Kidney tubule cell (primary cell): Measurements from ENCODE around the gene OPCML.
A peak's percentile ranks its signal among the peaks of the same experiment; 100 is the strongest.

Experiments
- DNase-seq: peaks from one replicate; pipeline ENCODE4 v3.0.0-alpha.2; 2018; ENCODE audit warnings: low spot score

The OPCML gene

GRCh38 chr11:133026952-133027351 lies 505.3 kb downstream of the OPCML start:
- no peak for DNase-seq

DNA sequence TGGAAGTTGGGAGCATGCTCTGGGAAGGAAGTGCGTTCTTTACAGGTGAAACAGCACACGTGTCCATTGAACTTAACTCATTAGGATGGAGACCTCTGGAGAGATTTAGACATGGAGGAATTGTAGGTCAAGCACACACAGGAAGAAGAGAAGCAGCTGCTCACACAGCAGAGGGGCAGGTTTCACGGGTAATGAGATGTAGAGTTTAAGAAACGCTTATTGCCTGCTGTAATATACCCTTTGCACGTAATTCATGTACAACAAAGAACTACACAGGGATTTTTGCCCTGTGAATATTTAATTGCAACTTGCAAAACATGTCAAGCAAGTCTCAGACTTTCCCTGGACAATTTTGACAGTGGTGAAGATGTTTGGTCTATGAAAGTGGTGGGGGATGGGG lies 508.0 kb downstream of the OPCML start:
- no peak for DNase-seq

- DNase-seq = no peak
These were observed 509.1 kb downstream of the OPCML start for GRCh38 chr11:133023232-133023631.

GRCh38 chr11:133021553-133021952 lies 510.7 kb downstream of the OPCML start:
- no peak for DNase-seq

- no peak for DNase-seq
These were observed 512.0 kb downstream of the OPCML start for GRCh38 chr11:133020372-133020714.

DNA sequence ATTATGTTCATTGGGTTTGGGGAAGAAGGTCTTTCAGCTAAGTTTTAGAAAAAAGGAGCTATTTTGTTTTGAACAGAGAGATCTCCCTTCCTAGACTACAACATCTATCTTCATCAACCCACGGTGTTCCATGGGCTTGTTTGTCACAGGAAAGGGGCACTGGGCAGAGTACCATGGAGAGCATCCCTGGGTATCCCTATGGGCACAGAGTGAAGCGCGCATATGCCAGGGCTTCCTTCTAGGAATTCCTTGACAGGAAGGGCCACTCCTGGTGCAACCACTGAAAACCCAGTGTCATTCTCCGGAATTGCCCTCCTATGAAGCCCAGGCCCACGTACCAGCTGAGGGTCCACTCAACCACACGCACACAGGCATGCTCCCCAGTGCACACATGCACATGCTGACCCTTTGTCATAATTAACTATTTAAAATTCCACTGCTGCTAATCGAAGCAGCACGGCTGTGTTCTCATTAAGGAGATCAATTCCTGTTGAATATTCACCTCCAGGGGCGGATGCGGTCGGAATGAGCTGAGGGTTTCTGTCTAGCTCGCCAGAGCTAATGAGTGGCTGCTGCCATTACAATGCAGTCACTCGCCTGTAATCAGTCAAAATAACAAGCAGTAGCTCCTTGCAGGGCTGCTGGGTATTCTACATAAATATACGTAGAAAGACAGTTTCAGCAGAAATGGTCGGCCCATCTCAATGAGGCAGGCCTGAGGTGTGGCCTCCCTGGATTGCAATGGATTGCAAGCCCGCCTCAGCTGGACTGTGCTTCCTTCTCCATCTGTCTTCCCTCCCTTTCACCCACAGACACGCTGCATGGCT lies 512.5 kb downstream of the OPCML start:
- no peak for DNase-seq

DNA sequence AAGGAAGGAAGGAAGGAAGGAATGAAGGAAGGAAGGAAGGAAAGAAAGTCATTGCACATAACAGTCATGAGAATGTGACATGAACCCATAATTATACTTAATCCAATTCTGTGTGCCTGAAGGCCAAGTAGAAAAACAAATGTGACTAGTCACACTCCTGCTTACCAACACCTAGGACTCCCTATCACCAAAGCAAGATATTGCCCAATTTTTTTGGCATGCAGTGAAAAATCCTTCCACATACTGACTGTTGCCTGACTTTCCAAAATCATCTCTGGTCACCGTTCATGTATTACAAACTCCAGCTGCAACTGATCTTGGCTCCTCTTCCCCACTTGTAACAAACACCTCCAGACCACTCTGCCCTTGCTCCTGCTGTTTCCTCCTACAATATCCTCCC lies 516.8 kb downstream of the OPCML start:
- DNase-seq = no peak

GRCh38 chr11:133014337-133014736 lies 518.0 kb downstream of the OPCML start:
- DNase-seq = no peak

- no peak for DNase-seq
These were observed 519.5 kb downstream of the OPCML start for GRCh38 chr11:133012803-133013202.

DNA sequence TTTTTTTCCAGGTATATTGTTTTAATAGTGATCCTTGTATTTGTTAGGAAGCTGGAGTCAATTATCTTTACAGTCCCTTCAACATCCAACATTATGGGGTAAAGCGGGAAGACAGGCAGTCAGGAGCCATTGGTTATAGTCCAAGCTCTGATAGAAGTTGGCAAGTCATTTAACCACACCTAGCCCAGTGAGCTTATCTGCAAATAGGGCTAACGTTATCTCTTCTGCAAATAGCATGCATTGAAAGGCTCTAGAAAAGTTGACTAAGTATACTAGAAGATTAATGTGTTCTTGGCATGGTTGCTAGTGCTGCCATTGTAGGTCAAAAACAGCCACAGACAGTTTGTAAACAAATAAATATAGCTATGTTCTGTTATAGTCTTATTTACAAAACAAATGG lies 520.7 kb downstream of the OPCML start:
- DNase-seq = no peak

DNA sequence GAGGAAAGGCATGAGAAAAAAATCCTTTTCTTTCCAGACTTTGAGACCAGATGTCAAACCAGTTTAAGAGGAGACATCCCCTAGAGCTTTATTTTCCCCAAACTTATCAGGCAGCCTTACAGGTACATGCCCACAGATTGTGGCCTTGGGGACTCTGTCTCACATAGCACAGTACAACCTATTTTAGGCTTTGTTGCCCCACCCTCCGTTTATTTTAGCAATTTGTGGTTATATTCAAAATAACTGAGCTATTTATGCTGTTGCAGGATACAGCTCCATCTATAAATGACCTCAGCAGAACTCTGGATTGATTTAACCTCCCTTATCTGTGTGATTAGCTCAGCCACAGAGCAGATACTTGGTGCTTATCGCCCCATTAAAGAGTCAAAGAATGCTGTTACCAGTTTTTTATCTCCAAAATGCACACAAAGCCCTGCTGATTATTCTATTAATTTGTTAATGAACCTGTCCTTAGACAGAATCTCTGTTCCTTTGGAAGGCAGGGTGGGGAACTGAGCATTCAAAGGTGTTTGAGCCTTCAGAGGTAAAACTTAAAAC lies 525.2 kb downstream of the OPCML start:
- DNase-seq = no peak

GRCh38 chr11:133004369-133004768 lies 527.9 kb downstream of the OPCML start:
- DNase-seq = no peak

DNA sequence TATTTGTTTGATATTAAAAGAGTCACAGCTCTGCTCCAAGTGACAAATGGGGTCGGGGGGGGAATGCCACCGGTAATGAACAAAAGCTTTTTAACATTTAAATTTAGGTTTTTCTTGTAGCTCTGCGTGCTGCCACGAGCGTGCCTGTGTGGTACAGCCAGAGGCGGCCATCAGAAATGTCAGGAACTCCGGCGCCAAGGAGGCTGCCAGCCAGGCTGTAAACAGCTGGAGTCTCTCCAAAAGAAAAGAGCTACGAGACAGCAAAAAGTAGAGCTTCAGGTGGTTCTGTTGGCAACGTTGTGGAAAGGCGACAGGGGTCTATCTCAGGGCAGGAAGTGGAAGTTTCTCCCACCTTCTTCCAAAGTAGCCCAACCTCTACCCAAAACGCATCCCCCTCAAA lies 532.8 kb downstream of the OPCML start:
- DNase-seq = no peak

GRCh38 chr11:132999031-132999430 lies 533.3 kb downstream of the OPCML start:
- no peak for DNase-seq

DNA sequence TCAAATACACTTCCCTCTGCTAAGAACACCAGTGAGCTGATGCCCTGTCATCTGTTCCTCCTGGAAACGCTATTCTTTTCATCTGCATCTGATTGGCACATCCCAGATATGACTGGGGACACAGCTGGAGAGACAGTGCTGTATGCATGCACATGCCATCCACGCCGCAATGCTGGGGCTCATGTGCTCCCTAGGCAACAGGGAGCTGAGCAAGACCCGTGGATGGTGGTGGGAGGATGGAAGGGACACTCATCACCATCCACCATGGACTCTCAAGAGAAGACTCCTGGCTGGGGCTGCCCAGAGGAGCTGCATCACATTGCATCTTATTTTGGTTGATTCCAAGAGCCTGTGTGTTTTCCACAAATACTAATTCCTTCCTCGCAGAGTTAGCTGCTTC lies 534.9 kb downstream of the OPCML start:
- DNase-seq = no peak

DNA sequence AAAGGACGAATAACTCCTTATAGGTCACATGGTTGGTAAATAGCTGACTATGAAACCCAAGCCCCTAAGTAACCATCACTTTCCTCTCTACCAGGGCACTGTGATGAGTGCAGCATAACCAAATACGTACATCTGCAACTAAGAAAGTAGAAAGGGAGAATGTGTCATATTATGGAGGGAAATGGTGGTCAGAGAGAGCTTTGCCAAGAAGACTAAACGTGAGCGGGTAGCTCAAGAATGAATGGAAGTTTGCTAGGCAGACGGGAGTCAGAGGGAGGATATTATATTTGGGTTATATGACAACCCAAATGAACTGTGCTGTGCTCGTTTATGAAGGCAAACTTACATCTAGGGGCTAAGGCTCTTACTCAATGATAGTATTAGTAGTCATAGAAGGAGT lies 537.3 kb downstream of the OPCML start:
- no peak for DNase-seq

- no peak for DNase-seq
These were observed 538.3 kb downstream of the OPCML start for GRCh38 chr11:132993991-132994502.

- no peak for DNase-seq
These were observed 539.3 kb downstream of the OPCML start for GRCh38 chr11:132992838-132993631.

- DNase-seq = no peak
These were observed 543.9 kb downstream of the OPCML start for GRCh38 chr11:132988411-132988810.

DNA sequence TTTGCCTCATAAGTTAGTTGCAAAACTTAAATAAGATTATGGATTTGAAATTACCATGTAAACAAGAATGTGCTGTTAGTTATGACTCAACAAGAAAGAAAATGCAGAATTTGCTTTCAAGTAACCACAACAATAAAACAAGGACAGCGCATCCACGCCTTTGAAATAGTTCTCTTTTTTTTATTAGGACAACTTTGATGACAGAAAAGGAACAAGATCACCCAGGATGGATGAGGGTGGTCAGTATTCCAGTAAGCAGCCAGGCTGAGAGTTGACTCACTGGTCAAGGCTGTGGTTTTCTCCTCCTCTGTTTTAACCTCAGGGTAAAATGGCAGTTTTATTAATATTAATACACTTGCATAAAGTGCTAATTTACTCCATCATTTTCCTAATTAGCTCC lies 544.4 kb downstream of the OPCML start:
- peak; percentile 1 for DNase-seq

- no peak for DNase-seq
These were observed 548.7 kb downstream of the OPCML start for GRCh38 chr11:132983641-132983978.

DNA sequence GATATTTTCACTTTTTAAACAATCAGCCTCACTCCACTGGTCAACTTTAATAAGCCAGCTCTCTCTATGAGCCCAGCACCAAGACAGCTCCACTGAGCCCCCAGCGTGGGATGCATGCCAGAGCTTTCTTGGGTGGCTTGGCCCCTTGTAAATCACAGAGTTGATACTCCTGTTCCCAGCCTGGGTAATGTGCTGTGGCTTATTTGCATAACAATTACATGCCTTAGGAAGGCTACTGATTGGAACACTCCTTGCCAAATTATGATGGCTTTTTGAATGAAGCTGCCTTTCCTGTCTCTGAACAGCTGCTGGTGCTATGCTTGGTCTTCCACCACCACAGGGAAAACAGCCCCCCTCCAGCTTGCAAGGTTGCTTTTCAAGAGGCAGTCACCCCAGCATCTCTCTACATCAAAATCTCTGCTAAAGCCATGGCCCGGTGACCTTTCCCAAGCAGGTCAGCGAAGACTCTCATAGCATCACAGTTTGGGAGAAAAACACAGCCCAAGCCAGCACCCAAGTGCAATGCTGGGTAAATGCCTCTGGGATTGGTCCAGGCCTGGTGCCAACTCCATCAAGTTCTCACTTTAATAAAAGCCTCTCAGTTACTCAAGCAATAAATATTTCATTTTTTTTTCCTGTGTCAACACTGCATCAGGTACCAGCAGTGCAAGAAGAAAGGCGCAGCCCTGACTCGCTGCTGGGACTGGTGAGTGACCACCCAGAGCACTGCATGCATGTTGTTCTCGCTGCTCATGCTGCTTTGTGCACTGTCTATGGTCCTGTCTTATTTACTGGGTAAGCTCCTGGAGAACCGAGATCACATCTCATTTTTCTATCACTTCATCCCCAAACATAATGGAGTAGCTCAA lies 549.3 kb downstream of the OPCML start:
- DNase-seq = no peak
